SIG-M5 (cell line): ENCODE data around the gene ABCG4.
"Not testable (repeated sequence)": the region's sequence is repeated elsewhere in the genome, so short reads cannot be mapped to it uniquely, and the experiment has no call there.

Source experiments
- DNase-seq: peaks from one replicate; lab custom pipeline; 2025; lab: John Stamatoyannopoulos, UW

ABCG4 gene

GRCh38 chr11:119184399-119184798, 35.5 kb downstream of the ABCG4 start:
- DNase-seq, result not testable (repeated sequence)

- no peak for DNase-seq
Measured at GRCh38 chr11:119185981-119186634, 37.3 kb downstream of the ABCG4 start.

- DNase-seq, result no peak
Measured at GRCh38 chr11:119187123-119187892, 38.5 kb downstream of the ABCG4 start.

DNA sequence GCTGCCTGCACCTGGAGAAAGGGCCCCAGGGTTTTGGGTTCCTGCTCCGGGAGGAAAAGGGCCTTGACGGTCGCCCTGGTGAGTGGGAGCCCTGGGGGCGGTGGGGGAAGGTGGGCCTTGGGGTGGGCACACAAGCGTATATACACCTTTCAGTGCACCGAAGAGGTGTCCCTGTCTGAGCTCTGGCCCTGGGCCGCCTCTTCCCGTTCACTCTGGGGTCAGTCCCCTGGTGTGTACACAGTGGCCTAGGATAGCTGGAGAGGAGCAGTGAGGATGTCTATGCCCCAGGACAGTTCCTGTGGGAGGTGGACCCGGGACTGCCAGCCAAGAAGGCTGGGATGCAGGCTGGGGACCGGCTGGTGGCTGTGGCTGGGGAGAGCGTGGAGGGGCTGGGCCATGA, 39.2 kb downstream of the ABCG4 start:
- no peak for DNase-seq

DNA sequence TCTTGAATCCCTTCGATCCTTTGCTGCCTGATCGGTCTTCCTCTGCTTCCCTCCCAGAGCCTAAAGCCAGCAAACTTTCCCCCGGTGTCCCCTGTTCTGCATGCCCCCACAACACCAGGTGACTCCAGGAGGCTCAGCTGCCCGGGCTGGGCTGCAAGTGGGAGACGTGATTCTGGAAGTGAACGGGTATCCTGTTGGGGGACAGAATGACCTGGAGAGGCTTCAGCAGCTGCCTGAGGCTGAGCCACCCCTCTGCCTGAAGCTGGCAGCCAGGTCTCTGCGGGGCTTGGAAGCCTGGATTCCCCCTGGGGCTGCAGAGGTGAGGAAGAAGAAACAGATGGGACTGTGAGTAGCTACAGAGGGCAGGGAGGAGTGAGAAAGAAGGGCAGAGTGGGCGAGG, 40.0 kb downstream of the ABCG4 start:
- no peak for DNase-seq

GRCh38 chr11:119189393-119189792, 40.5 kb downstream of the ABCG4 start:
- DNase-seq, result no peak

DNA sequence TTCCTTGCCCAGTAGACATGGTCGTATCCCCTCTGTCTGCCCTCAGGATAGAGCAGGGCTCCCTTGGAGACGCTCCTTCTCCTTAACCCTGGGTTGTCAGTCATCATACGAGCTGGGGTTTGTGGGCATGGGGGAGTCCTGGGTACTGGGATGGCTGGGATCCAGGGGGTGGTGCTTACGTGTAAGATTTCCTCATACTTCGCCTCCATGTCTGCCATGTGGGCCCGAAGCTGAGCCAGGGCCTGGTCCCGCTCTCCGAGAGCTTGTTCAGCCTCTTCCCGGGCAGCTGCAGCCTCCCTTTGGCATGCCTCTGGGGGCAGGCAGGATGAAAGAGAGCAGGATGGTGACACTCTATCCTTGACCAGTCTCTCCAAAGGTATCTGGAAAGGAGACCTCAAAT, 41.7 kb downstream of the ABCG4 start:
- no peak for DNase-seq

- DNase-seq, result not testable (repeated sequence)
Measured at GRCh38 chr11:119191265-119191664, 42.4 kb downstream of the ABCG4 start.

GRCh38 chr11:119192111-119192510, 43.3 kb downstream of the ABCG4 start:
- peak; percentile 6 for DNase-seq

DNA sequence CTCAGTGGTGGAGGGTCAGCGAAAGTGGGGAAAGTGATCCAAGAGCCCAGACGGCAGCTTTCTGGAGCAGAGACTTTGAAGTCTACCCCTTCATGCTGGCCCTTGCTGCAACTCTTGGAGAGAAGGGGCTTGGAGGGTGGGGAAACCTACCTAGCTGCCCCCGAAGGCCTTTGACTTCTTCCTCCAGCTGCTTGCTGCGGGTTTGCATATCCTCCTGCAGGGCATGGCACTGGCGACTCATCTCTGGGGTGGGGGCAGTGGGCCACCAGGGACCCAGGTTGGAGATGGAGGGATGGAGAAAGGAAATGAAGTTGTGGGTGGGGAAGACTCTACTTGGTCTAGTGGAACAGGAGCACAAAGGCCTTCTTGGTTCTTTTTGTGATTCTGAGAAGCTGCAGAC, 44.1 kb downstream of the ABCG4 start:
- DNase-seq, result no peak

DNA sequence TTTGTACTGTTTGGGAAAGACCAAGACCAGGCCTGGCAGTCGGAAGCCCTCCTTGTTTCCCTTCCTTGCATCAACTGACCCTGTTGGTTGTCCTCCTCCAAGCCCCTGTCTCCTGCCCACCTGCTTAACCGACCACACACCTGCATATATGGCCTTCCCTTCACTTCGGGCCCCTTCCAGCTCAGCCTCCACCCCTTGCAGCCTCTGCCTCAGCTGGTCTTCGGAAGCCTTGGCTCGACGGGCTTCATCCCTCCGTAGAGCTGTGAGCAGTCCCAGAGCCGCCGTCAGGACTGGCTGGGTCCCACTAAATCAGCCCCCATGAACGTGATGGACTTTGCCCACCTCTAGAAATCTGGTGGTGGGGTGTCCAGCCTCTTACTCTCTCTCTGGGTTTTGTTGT, 44.8 kb downstream of the ABCG4 start:
- no peak for DNase-seq

GRCh38 chr11:119194811-119195440, 46.1 kb downstream of the ABCG4 start:
- no peak for DNase-seq

- DNase-seq, result no peak
Measured at GRCh38 chr11:119195680-119196079, 46.8 kb downstream of the ABCG4 start.

- DNase-seq, result peak; percentile 89
Measured at GRCh38 chr11:119196833-119197483, 48.1 kb downstream of the ABCG4 start.

- no peak for DNase-seq
Measured at GRCh38 chr11:119198925-119199324, 50.1 kb downstream of the ABCG4 start.

DNA sequence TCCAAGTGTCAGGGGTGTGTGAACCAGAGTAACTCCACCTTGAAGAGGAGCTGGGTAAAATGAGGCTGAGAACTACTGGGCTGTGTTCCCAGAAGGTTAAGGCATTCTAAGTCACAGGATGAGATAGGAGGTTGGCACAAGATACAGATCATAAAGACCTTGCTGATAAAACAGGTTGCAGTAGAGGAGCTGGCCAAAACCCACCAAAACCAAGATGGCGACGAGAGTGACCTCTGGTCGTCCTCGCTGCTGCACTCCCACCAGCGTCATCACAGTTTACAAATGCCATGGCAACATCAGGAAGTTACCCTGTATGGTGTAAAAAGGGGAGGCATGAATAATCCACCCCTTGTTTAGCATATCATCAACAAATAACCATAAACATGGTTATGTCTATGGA, 52.4 kb downstream of the ABCG4 start:
- not testable (repeated sequence) for DNase-seq

DNA sequence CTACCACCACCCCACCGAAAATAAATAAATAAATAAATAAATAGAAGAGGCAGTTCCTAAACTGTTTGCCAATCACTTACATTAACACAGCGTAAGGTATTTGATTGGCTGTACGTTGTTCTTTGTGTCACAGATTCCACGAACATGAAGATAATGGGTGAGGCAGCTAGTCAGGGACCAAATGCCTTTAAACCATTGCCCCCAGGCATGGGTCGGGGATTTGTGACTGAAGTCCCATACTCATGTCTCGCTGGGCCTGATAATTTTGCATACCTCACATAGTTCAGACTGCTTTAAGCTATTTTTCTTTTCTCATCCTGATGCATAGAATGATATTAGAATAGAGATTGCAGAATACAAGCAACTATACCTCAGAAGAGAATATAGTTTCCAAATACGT, 53.7 kb downstream of the ABCG4 start:
- no peak for DNase-seq

DNA sequence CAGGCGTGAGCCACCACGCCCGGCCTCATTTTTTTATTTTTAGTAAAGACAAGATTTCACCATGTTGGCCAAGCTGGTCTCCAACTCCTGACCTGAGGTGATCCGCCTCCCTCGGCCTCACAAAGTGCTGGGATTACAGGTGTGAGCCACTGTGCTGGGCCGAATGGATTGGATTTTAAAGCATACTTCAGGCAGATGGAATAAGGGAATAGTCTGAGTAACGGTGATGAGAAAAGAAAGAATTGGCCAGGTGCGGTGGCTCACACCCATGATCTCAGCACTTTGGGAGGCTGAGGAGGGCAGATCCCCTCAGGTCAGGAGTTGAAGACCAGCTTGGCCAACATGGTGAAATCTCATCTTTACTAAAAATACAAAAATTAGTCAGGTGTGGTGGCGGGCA, 55.2 kb downstream of the ABCG4 start:
- no peak for DNase-seq

- DNase-seq, result no peak
Measured at GRCh38 chr11:119205080-119205479, 56.2 kb downstream of the ABCG4 start.

GRCh38 chr11:119205574-119206510, 57.0 kb downstream of the ABCG4 start, which contains the start of gene CBL:
Gene CBL, plus strand, starts transcription at chr11:119206339. Its CDS starts 79 bp downstream, at chr11:119206418.
- DNase-seq, result no peak
